HG03460 (cell line): ENCODE data around the gene ELK3.
"Not testable (repeated sequence)": the region's sequence is repeated elsewhere in the genome, so short reads cannot be mapped to it uniquely, and the experiment has no call there.

Source experiments
- ATAC-seq: cut with Tn5 transposase; IDR thresholded peaks from one replicate; pipeline ENCODE4 v1.9.1; 2021; ENCODE audit not compliant: unreplicated experiment

Gene ELK3

DNA sequence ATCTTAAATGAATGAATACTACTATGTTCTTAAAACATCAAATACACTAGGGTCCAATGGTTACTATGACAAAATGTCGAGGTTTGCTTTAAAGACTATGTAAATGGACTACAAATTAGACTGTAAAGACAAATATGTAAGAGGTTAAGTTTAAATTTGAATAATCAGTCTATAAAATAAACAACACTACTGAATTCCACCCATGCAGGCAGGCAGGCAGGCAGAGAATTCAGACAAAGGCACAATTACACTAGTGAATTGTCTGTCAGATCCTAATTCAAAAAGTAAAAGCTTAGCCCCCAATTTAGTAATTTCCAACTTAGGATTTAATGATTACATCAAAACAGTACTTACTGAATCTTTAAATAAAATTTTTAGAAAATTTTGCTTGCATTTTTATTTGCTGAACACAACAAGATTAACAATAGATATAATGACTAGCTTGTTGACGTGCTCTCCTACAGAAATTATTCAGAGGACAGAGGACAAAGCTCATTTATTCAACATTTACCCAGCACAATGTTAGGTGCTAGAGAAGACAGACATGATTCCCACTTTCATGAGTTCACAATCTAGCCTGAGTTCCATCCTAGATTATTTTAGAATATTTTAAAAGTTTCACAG lies 108.6 kb downstream of the ELK3 start:
- no peak for ATAC-seq

DNA sequence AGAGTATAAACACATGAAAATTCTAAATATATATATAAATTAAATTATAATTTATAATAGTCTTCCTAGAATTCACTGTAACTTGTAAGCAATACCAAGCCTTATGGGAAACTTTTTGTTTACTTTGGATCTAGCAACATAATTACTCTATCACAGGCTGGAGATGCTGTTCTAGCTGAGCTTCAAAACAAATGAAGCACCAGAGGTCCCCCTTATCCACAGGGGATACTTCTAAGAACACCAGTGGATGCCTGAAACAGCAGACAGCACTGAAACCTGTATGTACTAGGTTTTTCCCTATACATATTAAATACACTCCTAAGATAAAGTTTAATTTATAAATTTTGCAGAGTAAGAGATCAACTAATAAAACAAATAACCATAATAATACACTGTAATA lies 109.5 kb downstream of the ELK3 start:
- no peak for ATAC-seq

DNA sequence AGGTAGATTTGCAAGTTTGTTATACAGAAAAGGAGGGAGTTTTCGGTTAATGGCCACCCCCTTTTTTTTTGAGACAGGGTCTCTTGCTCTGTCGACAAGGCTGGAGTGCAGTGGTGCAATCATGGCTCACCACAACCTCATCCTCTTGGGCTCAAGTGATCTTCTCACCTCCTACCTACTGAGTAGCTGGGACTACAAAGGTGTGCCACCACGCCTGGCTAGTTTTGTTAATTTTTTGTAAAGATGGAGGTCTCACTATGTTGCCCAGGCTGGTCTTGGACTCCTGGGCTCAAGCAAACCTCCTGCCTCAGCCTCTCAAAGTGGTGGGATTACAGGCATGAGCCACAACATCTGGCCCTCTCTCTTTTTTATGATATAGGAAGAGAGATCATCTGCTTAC lies 111.5 kb downstream of the ELK3 start:
- ATAC-seq = no peak

DNA sequence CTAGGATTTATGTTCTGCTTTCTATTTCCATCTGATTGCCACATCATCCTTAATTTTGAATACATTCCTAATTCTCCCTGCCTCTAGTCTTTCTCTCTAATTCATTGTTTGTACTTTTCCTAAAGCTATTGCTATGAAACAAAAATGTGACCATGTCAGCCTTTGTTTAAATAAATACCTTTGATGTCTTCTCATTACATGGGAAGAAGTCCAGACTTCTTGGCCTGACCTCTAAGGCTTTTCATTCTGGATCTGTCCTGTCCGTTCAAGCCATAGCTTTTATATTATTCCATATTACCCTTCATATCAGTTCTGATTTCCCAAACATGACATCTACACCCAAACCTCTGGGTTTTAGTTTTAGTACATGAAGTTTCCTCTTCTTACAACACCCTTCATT lies 114.7 kb downstream of the ELK3 start:
- ATAC-seq = no peak

DNA sequence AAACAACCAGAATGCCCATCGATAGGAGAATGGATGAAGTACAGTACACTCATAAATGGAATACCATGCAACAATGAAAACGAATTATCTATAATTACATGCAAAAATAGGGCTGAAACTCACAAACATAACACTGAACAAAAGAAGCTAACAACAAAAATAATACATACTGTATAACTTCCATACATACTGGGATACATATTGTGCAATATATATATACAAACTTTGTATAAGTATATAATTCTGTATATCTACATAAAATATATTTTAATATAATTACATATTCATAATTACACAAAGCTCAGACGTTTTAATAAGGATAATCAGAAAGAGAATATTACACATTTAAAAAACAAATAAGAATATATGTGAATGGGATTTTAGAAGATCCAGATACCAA lies 115.9 kb downstream of the ELK3 start:
- ATAC-seq = no peak

DNA sequence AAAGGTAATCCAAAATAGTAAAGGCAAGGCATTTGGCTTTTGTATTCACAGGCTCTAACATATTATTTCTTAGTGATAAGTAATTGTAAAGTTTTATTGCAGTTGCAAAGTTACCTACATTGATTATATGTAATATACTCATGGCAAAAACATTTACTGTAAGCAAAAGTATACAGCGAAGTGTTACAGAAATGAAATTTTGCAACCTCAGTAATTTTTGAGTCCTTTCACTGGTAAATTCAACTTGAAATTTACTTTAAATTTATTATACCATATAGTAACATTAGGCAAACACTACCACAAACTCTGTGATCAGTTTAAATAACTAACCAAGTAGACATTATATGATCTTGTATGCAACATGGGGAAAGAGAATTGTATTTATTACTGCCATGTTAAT lies 117.0 kb downstream of the ELK3 start:
- no peak for ATAC-seq

DNA sequence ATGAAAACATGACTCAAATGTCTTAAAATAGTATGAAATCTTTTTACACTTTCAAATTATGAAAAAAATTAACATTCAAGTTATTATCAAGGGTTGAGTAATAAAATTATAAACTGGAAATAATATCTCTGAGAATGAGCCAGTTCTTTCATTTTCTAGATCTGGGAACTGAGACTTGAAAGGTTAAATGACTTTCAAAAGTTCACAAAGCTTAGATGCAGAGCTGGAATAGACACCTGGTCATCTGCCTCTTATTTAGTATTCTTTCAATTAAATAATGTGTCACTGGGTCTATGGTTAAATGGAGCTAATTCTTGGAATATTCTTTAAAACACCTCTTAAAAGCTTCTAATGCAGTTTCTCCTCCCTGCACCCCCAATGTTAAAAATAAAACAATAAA lies 119.4 kb downstream of the ELK3 start:
- no peak for ATAC-seq

DNA sequence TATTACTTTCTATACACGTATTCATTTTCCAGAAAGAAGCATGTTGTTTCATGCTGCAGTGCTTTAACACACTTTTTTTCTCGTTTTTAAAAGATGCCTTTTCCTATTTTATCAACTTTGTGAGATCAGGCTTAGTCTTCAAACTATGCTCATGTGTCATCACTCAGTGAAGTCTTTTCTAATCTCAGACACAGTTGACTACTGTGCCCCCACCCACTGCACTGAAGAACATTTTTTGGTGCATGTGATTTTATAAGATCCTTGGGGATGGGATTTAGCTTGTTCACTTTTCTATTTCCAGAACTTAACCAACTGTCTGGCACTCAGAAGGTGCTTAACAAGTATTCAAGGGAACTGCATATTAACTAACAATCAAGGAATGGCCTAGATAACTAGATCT lies 120.5 kb downstream of the ELK3 start:
- no peak for ATAC-seq

DNA sequence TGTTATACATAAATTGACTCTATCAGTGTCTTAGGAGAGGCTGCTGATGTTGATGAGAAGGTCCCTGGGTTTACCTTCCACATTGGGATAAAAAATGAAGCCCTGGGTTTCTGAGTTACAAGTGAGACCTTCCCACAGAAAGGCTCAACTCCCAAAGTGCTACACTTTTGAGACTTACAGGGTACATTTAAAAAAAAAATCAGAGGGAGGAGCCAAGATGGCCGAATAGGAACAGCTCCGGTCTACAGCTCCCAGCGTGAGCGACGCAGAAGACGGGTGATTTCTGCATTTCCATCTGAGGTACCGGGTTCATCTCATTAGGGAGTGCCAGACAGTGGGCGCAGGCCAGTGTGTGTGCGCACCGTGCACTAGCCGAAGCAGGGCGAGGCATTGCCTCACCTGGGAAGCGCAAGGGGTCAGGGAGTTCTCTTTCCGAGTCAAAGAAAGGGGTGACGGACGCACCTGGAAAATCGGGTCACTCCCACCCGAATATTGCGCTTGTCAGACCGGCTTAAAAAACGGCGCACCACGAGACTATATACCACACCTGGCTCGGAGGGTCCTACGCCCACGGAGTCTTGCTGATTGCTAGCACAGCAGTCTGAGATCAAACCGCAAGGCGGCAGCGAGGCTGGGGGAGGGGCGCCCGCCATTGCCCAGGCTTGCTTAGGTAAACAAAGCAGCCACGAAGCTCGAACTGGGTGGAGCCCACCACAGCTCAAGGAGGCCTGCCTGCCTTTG lies 121.7 kb downstream of the ELK3 start:
- ATAC-seq = not testable (repeated sequence)

DNA sequence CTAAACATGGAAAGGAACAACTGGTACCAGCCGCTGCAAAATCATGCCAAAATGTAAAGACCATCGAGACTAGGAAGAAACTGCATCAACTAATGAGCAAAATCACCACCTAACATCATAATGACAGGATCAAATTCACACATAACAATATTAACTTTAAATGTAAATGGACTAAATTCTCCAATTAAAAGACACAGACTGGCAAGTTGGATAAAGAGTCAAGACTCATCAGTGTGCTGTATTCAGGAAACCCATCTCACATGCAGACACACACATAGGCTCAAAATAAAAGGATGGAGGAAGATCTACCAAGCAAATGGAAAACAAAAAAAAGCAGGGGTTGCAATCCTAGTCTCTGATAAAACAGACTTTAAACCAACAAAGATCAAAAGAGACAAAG lies 123.6 kb downstream of the ELK3 start:
- ATAC-seq = not testable (repeated sequence)
